VCaP (cell line): Measurements from ENCODE around the gene SYNGR4.
A peak's percentile ranks its signal among the peaks of the same experiment; 100 is the strongest.
"Not testable (repeated sequence)": the region's sequence is repeated elsewhere in the genome, so short reads cannot be mapped to it uniquely, and the experiment has no call there.

Source experiments
- H3K27ac ChIP-seq: fragments of 450-650 bp; 2 replicates; pipeline ENCODE4 v1.5.1; 2017
- CTCF ChIP-seq: fragments of 450-650 bp; conservative IDR thresholded peaks from 2 replicates; pipeline ENCODE4 v1.5.1; 2017; ENCODE audit warnings: mild to moderate bottlenecking, moderate library complexity

The SYNGR4 gene

GRCh38 chr19:48363810-48364597, at the start of gene SYNGR4, which contains the start of gene TMEM143:
Gene SYNGR4 (plus strand): TSS chr19:48364367. CDS start chr19:48365843, 1,476 bp downstream.
Gene TMEM143 (minus strand): TSS chr19:48363940. CDS start chr19:48363920, 20 bp downstream.
- peak within 1 kb of the TSS; percentile 94 for H3K27ac ChIP-seq
- TF ChIP-seq CTCF: no peak

- no peak overlapping the region for H3K27ac ChIP-seq
- TF ChIP-seq CTCF: no peak
Measured at GRCh38 chr19:48315712-48316111, 48.5 kb upstream of the SYNGR4 start.

- not testable (repeated sequence) for H3K27ac ChIP-seq
Measured at GRCh38 chr19:48317708-48317960, 46.5 kb upstream of the SYNGR4 start.

GRCh38 chr19:48318286-48318987, 45.7 kb upstream of the SYNGR4 start:
- no peak overlapping the region for H3K27ac ChIP-seq
- no peak for TF ChIP-seq CTCF

- H3K27ac ChIP-seq: peak overlapping the region; percentile 88; the same call in 1 of the 2 replicates
- peak; percentile 94 for TF ChIP-seq CTCF
Measured at GRCh38 chr19:48319647-48320541, 44.3 kb upstream of the SYNGR4 start.

- TF ChIP-seq CTCF: no peak
- H3K27ac ChIP-seq: peak overlapping the region; percentile 88
Measured at GRCh38 chr19:48321372-48321621, 42.9 kb upstream of the SYNGR4 start.

- H3K27ac ChIP-seq: peak overlapping the region; percentile 88
- no peak for TF ChIP-seq CTCF
Measured at GRCh38 chr19:48321622-48322591, 42.3 kb upstream of the SYNGR4 start.
